ENCODE measurements around the gene RALY.

RALY gene
- total RNA-seq, result 131 to 149 (median 143) reads per million in 4 experiments

DNA sequence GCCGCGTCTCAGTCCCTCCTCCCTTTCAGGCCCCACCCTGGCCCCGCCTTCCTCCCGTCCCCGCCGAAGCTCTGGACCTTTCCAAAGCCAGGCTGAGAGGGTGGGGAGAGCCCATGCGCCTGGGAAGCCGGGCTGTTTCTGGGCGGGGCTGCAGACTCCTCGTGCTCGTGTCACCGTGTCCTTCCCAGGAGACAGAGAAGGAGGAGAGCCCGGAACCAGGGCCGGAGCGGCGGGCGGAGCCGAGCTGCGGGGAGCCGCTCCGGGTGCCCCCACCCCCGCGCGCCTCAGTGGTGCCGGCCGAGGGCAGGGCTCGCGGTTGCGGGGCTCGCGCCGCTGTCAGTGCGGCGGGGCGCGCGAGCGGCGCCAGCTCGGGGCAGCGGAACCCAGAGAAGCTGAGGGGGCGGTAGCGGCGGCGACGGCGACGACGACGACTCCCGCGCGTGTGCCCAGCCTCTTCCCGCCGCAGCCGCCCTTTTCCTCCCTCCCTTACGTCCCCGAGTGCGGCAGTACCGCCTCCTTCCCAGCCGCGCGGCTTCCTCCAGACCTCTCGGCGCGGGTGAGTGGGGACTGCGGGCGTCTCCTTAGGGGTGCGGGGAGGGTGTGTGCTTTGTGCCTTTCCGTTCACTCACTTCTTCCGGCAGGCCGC lies at the start of gene RALY:
Gene RALY (plus strand): TSS at position 336 of the 646 bp plus-strand sequence. CDS start 78,164 bp downstream, outside the sequence.
- DNase-seq, result peak; percentile 94

DNA sequence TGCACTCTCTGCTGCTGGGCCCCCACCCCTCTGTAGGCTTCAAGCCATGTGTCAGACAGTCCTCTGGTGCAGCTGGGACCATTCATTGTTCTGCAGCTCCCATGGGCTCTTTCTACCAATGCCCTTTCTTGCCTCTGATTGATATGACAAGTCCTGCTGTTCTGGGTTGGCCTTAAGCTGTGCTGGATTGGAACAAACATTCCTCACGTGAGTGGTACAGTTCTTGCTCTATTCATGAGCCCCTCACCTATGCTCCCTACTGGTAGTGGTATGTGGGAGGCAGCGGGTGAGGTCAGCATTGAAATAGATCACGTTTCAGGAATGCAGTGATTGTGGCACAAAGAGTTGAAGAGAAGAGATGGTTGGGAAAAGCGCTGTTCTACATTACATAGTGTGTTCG lies 48.8 kb upstream of the RALY start:
- no peak for DNase-seq

DNA sequence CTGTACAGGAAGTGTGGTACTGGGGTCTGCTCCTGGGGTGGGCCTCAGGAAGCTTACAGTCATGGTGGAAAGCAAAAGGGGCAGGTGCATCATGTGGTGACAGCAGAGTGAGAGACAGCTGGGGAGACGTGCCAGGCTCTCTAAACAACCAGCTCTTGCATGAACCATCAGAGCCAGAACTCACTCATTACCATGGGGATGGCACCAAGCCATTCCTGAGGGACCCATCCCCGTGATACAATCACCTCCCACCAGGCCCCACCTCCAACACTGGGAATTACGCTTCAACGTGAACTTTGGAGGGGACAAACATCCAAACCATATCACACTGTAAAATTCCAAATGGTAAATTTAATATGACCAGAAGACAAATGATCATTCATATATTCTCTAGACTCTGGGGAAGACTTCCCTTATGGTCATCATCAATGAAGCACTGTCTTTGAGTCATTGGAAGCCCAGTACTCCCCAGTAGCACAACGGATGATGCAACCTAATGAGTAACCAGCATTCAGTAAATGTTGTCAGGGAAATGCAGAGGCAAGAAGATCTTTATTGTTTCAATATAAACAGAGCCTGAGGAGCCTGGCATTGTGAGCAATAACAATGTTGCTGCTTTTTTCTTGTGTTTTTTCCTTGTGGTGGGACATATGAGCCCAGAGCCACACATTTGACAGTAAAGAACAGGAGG lies 48.2 kb upstream of the RALY start:
- DNase-seq, result no peak

DNA sequence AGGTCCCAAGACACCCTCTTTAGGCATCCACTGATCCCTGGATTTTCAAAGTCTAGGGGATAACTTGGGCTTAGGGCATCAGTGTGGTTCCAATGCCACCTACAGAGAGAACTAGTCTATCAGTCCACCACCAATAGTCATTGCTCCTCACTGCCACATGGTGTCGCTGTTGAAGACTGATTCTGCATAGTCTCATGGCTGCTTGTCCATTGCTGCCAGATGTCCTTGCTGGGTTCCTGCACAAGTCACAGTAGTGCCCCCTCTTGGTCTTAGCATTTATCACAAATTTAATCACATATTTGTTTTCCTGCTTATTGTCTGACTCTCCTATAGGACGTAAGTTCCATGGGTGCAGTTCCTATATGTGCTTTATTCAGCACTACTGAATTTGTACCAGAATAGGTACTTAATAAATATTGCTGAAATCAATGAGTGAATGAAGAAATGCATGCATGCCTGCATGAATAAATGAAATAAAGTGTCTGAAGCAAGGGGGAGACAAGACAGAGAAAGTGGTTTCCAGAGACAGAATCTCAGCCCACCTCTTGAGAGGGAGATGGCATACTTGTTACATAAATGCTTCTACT lies 45.9 kb upstream of the RALY start:
- DNase-seq, result peak; percentile 3

DNA sequence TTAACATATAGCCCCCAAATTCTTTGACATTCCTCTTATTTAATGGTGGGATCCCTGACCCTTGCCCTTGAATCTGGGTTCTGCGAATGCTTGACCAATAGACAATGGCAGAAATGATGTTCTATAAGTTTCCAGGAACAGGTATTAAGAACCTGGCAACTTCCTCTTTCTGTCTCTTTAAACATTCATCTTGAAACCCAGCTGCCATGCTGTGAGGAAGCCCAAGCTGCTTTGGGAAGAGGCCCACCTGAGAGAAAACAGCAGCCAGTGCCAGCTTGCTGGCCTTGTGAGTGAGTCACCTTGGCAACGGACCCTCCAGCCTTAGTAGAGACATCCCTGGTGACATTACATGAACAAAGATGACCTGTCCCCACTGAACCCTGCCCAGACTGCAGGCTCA lies 45.2 kb upstream of the RALY start:
- no peak for DNase-seq

DNA sequence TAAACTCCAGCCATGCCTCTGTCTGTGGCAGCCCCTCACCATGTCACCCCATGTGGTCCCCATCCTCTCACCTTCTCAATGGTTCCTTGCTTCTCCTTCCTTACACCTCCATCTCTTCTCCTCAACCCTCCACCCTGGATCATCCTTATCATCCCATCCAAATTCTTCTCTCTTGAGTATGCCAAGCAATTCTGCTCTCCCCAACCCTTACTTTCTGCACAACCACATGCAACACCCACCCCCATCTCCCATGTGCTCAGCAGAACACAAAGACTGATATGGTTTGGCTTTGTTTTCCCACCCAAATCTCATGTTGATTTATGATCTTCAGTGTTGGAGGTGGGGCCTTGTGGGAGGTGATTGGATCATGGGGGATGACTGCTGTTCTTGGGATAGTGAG lies 42.5 kb upstream of the RALY start:
- DNase-seq, result no peak

DNA sequence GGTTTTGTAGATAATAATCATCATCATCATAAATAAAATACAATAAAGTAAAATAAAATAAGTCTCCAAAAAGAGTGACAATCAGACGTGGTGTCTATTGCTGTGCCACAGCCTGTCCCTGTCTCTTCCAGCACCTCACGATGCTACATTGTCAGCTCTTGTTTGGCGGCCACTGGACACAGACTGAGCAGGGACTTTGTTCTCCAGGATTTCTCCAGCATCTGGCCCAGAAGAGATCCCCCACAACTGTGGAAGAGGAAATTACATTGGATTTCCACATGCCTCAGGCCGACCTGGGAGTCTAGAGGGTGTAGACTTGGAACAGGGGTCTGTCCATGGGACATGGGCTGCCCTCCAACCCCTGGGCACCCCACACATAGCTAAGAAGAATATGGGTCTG lies 39.2 kb upstream of the RALY start:
- no peak for DNase-seq

DNA sequence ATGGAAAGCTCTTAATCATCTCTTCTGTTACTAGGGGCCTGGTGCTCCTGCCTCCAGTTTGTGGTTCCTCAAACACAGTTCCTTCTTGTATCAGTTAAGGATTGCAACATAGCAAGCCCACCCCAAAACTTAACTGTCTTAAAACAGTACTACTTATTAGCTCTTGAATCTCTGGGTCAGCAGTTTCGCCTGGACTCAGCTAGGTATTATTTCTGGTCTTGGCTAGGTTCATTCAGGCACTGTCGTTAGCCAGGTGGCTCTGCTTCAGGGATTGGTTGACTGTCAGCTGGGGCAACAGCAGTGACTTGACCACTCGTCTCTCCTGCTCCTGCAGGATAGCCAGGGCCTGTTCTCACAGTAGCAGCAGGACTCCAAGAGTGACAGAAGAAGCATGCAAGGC lies 30.0 kb upstream of the RALY start:
- no peak for DNase-seq

DNA sequence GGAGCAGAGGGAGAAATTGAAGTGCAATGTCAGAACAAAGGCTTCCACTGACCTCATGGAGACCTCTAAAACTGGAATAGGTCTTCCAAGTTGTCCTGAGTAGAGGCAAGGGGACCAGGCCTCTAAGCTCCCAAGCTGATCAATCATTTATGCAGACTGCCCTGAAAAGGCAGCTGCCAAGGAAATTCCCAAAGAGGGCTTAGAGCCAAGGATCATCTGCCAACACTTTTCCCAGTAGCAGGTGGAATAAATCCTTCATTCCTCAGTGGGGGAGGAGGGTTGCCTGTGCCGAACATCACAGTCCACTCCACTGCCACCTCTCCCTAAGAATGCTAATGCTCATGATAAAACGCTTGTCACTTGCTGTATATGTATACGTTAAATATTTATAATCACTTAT lies 29.3 kb upstream of the RALY start:
- DNase-seq, result no peak

DNA sequence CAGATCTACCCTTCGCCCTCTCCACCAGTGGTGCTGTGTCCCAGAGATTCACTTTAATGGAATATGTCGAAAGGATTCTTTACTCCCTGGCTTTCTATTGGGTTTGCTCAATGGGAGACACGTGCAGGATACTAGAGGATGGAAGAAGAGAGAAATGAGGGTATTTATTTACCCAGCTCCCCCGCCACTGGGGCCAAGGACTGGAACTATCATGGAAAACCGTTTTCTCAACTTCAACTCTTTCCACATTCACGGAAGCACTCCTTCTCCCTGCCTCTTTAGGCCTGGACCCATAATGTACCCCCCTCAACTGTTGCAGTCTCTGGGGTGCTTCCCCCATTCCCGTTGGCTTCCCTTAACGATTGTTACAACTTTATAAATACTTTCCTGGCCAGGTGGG lies 26.6 kb upstream of the RALY start:
- no peak for DNase-seq

DNA sequence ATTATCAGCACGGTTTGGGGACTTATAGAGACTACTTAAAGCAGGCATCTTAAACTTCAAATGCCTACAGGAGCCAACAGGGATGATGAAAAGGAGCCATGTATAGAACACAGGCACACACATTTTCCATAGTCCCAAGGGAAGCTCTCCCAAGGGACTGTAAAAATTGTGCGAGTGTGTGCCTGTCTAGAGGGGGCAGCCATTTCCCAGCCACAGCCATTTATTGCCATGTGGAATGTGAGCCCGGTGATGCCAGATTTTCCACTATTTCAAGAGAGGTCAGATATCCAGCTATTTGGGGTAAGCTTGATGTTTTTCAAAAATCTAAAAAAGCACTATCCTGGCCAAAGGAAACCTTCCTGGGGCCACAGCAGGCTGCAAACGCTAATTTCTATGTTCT lies 24.1 kb upstream of the RALY start:
- no peak for DNase-seq

DNA sequence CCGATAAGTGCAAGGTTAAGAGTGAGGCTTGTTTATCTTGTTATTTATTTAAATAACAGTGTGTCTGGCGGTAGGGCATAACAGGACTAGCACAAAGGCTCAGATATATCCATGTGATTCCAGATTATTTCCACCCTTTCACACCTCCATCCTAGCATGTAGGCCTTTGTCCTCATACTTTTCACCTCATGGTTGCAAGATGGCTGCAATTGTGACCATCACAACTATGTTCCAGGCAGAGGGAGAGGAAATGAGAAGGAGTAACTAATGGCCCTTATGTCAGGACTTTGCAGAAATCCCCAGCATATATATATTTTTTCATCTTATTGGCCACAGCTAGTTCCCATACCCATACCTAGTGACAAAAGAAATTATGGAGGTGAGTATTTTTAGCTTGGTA lies 23.5 kb upstream of the RALY start:
- no peak for DNase-seq

DNA sequence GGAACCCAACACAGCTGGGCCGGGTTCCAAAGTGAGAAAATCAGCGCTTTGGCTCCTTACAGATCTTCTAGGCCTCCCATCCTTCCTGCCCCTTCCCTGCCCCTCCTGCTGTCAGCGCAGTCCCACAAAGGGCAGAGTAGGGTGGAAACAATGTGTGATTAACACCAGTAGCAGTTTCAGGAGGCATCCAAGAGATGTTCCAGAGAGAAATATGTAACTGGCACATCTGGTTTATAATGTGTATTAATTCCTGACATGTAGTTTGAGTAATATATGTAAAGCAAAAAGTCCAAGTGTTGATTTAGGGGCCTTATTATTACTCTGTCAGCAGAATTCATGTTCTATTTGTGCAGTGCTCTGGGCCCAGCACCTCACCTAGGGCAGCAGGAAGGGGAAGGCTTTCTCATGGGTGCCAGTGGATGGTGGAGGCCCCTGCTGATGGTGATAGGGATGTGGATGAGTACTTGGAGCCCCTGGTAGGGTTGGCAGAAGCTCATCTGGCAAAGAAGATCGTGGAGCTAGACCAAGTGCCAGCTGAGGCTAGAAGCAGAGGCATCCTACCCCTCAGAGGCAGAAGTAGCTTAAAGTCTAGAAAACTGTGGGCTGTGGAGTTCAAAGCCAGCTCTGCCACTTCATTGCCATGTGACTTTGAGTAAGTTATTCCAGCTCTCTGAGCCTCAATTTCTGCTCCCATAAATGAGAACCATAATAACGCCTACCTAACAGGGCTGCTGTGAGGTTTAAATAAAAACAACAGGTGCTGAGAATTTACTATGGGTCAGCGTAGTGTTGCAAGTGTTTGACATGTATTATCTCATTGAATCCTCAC lies 22.4 kb upstream of the RALY start:
- DNase-seq, result no peak

DNA sequence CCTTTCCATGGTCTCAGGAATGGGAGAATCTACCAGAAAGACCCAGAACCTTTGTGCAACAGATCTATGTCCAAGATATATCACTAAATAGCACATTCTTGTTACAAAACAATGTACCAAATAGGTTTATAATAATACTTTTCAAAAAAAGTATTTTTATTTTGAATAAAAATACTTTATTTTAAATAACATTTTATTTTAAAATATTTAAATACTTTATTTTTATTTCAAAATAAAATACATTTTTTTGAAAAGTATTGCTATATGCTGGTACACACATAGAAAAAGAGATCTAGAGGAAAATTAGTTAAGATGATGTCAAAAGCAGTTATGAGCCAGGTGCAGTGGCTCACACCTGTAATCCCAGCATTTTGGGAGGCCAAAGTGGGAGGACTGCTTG lies 16.8 kb upstream of the RALY start:
- no peak for DNase-seq

DNA sequence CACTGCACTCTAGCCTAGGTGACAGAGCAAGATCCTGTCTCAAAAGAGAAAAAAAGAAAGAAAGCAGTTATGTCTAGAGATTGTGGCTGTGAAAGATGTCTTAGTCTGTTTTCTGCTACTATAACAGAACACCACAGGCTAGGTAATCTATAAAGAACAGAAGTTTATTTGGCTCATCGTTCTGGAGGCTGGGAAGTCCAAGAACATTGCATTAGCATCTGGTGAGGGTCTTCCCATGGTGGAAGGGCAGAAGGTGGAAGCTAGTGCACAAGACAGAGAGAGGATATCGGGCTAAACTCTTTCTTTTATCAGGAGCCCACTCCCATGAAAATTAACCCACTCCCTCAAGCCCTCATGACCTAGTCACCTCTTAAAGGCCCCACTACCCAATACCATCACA lies 16.2 kb upstream of the RALY start:
- DNase-seq, result no peak

DNA sequence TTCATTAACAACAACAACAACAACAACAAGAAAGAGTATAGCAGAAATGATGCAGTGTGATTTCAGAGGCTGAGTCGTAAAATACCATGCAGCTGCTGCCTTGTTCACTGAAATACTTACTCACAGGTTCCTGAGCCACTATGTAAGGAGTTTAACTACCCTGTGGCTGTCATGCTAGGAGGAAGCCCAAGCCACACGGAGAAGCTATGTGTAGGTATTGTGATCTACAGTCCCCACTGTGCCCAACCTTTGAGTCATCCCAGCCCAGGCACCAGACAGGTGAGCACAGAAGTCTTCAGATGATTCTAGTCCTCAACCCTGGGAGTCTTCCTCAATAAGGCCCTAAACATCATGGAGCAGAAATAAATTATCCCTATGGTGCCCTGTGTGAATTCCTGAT lies 14.6 kb upstream of the RALY start:
- DNase-seq, result no peak

DNA sequence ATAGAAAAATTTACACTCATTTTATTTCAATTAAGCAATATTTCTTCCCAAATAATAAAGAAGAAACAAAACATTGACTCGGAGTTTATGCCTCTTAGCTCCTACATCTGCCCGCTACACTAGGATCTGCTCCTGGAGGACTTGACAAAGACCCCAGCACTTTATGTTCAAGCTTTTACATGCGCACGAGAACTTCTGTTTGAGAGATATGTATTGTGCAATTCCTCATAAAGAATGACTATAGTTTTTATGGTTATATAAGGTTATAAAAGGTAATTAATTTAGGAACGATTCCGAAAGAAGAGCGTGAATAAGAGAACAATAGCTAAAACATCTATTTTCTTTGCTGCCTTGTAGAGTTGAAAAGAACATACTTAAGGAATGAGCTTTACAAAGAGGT lies 12.4 kb upstream of the RALY start:
- no peak for DNase-seq

DNA sequence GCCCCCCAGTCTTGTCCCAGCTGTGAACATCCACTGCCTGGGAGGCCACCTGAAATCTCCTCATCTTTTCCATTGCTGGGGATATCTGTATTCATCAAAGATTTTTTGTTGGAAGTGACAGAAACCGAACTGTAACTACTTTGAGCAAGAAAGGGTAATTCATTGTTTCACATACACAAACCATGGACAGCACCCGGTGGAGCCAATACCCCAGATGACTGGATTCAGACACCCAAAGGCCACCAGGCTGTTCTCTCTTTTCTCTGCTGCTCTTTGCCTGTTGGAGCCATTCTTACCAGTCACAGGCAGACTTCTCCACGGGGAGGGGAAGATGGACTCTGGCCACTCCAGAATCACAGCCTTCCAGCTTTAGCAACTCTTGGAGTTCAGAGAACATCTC lies 11.7 kb upstream of the RALY start:
- DNase-seq, result no peak

DNA sequence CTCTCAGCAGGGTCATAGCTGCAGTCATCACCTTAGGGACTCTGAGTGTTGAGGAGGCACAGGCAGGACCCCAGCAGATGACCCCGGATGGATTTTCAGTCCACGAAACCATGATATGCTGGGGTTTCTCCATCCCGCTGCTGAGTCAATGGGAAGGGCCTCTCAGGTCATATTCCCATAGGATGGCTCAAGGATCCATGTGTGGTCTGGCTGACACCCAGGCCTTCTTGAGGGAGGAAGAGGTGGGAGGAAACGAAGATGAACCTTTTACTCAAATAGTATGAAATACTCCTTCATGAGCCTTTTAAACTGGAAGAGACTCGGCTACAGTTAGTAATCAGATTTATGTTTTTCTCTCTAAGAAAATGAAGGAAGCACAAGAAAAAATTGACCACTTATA lies 10.3 kb upstream of the RALY start:
- no peak for DNase-seq

DNA sequence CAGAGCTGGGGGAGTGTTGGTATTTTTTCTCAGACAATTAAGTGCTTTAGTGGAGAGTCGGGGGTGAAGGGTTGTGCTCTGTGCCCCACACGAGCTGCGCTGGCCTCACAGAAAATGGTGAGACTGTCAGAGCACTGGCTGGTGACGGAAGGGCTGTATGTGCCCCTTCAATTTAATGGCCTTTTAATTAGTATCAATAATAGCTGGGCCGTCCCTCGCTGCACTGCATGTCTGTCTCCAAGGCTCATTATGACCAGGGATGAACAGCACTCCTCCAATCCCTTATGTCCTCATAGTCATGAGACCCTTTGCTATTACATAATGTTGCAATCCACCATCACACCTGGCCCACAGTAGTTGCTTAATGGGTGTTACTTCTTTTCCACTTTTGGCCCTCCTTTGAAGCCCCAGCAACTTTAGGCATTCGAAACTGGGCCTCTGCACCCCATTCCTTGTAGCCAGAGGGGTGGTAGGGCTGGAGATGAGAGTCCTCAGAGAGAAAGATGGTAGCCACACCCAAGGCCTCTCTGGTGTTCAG lies 9.5 kb upstream of the RALY start:
- no peak for DNase-seq

DNA sequence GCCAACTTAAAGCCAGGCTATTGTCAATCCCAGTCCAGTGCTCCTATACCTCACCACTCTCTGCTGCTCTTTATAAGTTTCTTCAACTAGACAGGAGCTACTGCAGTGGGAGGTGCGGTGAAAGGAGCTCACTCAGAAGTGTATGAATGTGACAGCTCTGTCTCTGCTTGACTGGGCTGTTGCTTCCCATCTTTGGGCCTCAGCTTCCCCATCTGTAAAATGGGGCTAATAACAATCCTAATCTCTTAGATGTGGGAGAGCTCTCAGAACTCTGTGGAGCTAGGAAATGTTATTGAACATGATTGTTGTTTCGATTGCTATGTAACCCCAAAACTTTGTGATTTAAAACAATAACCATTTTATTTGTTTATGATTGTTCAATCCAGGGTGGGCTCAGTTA lies 8.4 kb upstream of the RALY start:
- no peak for DNase-seq

DNA sequence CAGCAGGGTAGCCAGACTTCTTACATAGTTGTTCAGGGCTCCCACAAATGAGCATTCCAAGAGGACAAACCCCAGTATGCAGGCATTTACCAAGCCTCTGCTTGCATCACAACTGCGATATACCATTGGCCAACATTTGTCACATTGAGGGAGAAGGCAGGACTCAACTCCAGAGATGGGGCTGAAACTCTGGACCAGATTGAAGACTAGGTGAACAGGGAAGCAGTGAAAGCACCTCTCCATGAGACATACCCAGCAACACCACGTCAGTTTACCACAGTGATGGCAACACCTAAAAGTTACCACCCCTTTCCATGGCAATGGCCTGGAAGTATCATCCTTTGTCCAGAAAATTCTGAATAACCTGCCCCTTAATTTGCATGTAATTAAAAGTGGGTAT lies 7.9 kb upstream of the RALY start:
- DNase-seq, result no peak

DNA sequence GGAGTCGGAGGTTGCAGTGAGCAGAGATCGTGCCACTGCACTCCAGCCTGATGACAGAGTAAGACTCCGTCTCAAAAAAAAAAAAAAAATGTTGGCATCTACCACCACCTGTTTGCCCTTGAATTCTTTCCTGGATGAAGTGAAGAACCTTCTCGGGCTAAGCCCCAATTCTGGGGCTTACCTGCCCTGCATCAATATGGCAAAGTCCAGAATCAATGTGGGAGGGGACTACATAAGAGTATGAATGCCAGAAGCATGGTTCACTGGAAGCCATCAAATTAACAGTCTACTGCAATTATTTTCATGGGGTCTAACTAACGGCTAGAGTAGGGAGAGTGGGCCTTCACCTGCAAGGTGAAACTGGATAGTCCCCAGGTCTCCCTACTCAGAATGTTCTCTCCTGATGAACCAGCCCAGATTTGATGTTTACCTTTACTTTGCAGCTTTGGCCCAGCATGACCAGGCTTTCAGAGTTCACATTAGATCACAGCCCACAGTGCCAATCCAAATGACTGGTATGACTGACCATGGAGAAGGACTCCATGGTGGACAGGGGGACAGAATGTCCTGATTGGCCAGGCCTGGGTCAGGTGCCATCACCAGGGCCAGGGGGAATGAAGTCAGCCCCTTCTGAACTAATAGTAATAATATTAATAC lies 7.0 kb upstream of the RALY start:
- no peak for DNase-seq
